ENCODE measurements around the gene TXNRD1.
"Not testable (repeated sequence)": the region's sequence is repeated elsewhere in the genome, so short reads cannot be mapped to it uniquely, and the experiment has no call there.

TXNRD1 gene

DNA sequence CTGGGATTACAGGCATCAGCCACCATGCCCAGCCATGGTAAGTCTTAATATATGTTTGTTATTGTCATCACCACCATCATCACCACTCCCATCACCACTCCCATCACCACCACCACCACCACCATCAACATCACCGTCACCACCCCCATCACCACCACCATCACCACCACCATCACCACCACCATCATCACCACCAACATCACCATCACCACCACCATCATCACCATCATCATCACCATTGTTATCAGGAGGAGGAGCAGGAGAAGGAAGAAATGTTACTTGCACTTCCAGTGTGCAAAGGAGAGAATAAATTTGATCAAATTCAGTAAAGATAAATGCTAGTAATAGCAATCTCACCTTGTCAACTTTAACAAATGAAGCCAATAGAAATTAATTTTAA is 169.9 kb downstream of the TXNRD1 start:
- no peak overlapping the region for H3K4me3 ChIP-seq (ENCODE audit: low read depth, low read length)
- no peak for DNase-seq (ENCODE audit: low read depth)
- TF ChIP-seq, protein P1, sequence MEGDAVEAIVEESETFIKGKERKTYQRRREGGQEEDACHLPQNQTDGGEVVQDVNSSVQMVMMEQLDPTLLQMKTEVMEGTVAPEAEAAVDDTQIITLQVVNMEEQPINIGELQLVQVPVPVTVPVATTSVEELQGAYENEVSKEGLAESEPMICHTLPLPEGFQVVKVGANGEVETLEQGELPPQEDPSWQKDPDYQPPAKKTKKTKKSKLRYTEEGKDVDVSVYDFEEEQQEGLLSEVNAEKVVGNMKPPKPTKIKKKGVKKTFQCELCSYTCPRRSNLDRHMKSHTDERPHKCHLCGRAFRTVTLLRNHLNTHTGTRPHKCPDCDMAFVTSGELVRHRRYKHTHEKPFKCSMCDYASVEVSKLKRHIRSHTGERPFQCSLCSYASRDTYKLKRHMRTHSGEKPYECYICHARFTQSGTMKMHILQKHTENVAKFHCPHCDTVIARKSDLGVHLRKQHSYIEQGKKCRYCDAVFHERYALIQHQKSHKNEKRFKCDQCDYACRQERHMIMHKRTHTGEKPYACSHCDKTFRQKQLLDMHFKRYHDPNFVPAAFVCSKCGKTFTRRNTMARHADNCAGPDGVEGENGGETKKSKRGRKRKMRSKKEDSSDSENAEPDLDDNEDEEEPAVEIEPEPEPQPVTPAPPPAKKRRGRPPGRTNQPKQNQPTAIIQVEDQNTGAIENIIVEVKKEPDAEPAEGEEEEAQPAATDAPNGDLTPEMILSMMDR (IDR thresholded peaks at IDR 0.05; ENCODE audit: low read depth, low read length, missing control alignments), result no peak

DNA sequence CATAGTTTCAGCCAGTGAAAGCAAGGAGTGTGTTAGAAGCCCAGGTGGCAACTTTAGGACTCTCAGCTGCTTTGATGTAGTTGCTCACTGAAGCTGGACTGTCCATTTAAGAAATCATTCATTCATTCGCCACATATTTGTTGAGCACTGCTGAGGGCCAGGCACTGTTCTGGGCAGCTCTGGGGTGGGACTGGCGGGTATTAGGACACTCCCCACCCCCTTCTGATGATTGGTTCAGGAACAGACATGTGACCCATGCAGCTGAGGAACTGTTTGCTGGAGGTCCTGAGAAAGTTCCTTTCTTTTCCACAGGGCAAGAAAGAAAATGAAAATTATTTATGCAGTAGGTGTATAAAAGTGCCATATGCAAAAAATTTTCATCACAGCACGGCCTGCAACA is 170.9 kb downstream of the TXNRD1 start:
- H3K4me3 ChIP-seq (ENCODE audit: low read depth, low read length), result no peak overlapping the region
- TF ChIP-seq, protein P1 (IDR thresholded peaks at IDR 0.05; ENCODE audit: low read depth, low read length, missing control alignments), result no peak
- no peak for DNase-seq (ENCODE audit: low read depth)

DNA sequence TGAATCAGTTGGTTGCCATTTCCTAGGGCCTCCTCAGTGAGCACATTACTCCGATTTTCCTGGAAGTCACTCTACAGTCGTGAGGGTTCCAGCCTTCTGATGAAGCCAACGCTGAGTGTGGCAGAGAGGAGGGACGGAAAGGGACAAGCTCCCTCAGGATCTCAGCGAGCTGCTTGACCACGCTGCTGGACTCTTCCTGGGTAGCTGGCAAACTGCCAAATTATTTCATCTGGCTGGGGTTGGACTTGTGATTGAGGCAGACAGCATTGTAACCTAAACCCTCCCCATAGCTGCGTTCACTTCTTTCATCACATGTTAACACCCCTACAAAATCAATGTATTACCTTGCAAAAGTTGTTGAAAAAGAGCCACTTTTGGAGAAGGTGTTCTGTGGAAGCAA is 171.6 kb downstream of the TXNRD1 start:
- no peak overlapping the region for H3K4me3 ChIP-seq (ENCODE audit: low read depth, low read length)
- no peak for DNase-seq (ENCODE audit: low read depth)
- TF ChIP-seq, protein P1 (IDR thresholded peaks at IDR 0.05; ENCODE audit: low read depth, low read length, missing control alignments), result no peak

DNA sequence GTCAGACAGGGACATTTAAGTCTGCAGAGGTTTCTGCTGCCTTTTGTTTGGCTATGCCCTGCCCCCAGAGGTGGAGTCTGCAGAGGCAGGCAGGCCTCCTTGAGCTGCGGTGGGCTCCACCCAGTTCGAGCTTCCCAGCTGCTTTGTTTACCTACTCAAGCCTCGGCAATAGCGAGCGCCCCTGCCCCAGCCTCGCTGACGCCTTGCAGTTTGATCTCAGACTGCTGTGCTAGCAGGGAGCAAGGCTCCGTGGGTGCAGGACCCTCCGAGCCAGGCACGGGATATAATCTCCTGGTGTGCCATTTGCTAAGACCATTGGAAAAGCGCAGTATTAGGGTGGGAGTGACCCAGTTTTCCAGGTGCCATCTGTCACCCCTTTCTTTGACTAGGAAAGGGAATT is 178.5 kb downstream of the TXNRD1 start:
- DNase-seq (ENCODE audit: low read depth); H3K4me3 ChIP-seq (ENCODE audit: low read depth, low read length): not testable (repeated sequence)
